ENCODE data around the gene VAT1L.

GRCh38 chr16:77812856-77813500, 24.6 kb downstream of the VAT1L start:
- TF ChIP-seq, protein P1, sequence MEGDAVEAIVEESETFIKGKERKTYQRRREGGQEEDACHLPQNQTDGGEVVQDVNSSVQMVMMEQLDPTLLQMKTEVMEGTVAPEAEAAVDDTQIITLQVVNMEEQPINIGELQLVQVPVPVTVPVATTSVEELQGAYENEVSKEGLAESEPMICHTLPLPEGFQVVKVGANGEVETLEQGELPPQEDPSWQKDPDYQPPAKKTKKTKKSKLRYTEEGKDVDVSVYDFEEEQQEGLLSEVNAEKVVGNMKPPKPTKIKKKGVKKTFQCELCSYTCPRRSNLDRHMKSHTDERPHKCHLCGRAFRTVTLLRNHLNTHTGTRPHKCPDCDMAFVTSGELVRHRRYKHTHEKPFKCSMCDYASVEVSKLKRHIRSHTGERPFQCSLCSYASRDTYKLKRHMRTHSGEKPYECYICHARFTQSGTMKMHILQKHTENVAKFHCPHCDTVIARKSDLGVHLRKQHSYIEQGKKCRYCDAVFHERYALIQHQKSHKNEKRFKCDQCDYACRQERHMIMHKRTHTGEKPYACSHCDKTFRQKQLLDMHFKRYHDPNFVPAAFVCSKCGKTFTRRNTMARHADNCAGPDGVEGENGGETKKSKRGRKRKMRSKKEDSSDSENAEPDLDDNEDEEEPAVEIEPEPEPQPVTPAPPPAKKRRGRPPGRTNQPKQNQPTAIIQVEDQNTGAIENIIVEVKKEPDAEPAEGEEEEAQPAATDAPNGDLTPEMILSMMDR (IDR thresholded peaks at IDR 0.05) = no peak
- no peak for TF ChIP-seq POLR2A (IDR thresholded peaks at IDR 0.05)
